WTC11 (cell line): Measurements from ENCODE around the gene ST3GAL6. TPM values are rescaled to one million over a fixed set of nuclear protein-coding genes. Genes with fewer than 3 reads are reported as not detected.

Experiments
- ATAC-seq: fragments of 200-7000 bp; cut with Tn5 transposase; 2 replicates; pipeline ENCODE4 v1.10.0; 2021; ENCODE audit warnings: mild to moderate bottlenecking, moderate library complexity
- CTCF ChIA-PET: fragments of 300-600 bp; sonication (Branson Sonifier 250); formaldehyde crosslinking; loops from one replicate; lab custom pipeline; 2021; ENCODE audit warnings: antibody characterized with exemption; lab: Charles Lee
- POLR2A ChIA-PET: fragments of 350-600 bp; sonication (Branson Sonifier 250); formaldehyde crosslinking; loops from one replicate; lab custom pipeline; 2021; ENCODE audit warnings: antibody characterized with exemption; lab: Charles Lee
- DNase-seq: peaks from one replicate; pipeline ENCODE4 v3.0.0; 2021; ENCODE audit warnings: low spot score
- H3K27ac Mint-ChIP-seq: 2 replicates; pipeline ENCODE4 v1.8.0; 2021; ENCODE audit warnings: mixed read lengths
- H3K27me3 Mint-ChIP-seq: 2 replicates; pipeline ENCODE4 v1.8.0; 2021; ENCODE audit warnings: low read depth, mild to moderate bottlenecking, moderate library complexity, mixed read lengths
- H3K36me3 Mint-ChIP-seq: 2 replicates; pipeline ENCODE4 v1.8.0; 2021; ENCODE audit warnings: mixed read lengths
- H3K4me1 Mint-ChIP-seq: 2 replicates; pipeline ENCODE4 v1.8.0; 2022; ENCODE audit warnings: mixed read lengths
- H3K4me3 Mint-ChIP-seq: 2 replicates; pipeline ENCODE4 v1.8.0; 2021; ENCODE audit warnings: mild to moderate bottlenecking, moderate library complexity, mixed read lengths
- H3K9me3 Mint-ChIP-seq: 2 replicates; pipeline ENCODE4 v1.8.0; 2021; ENCODE audit warnings: mixed read lengths
- GABPB1 ChIP-seq: sonication (generic); formaldehyde crosslinking; IDR thresholded peaks from 2 replicates; pipeline ENCODE4 v1.8.1; 2023; ENCODE audit warnings: mild to moderate bottlenecking, missing genetic modification reagents
- HMGA2 ChIP-seq: fragments of 250-450 bp; sonication (Bioruptor Pico); IDR thresholded peaks from 2 replicates; pipeline ENCODE4 v1.4.0; 2021; ENCODE audit warnings: mild to moderate bottlenecking, moderate library complexity
- PRDM15 ChIP-seq: sonication (generic); formaldehyde crosslinking; IDR thresholded peaks from 2 replicates; pipeline ENCODE4 v1.8.0; 2022; ENCODE audit warnings: missing genetic modification reagents
- ZNF512 ChIP-seq: sonication (generic); formaldehyde crosslinking; IDR thresholded peaks from 2 replicates; pipeline ENCODE4 v1.8.1; 2022; ENCODE audit warnings: missing genetic modification reagents, borderline replicate concordance
- total RNA-seq: library from RNA; stranded (reverse); gene quantifications from 3 replicates; pipeline ENCODE4 v1.2.3, GENCODE V29; 2021
- TF ChIP-seq, protein P1 (sequence below): fragments of 200-600 bp; IDR thresholded peaks from 2 replicates; pipeline ENCODE4 v1.8.0; 2022; ENCODE audit warnings: antibody characterized with exemption
- TF ChIP-seq, protein P2 (sequence below): sonication (generic); formaldehyde crosslinking; IDR thresholded peaks from 2 replicates; pipeline ENCODE4 v1.8.0; 2023; ENCODE audit warnings: missing genetic modification reagents, mild to moderate bottlenecking, borderline replicate concordance

ST3GAL6 gene
- total RNA-seq, 1 experiment from 2014 or later, result 8.1 TPM

DNA sequence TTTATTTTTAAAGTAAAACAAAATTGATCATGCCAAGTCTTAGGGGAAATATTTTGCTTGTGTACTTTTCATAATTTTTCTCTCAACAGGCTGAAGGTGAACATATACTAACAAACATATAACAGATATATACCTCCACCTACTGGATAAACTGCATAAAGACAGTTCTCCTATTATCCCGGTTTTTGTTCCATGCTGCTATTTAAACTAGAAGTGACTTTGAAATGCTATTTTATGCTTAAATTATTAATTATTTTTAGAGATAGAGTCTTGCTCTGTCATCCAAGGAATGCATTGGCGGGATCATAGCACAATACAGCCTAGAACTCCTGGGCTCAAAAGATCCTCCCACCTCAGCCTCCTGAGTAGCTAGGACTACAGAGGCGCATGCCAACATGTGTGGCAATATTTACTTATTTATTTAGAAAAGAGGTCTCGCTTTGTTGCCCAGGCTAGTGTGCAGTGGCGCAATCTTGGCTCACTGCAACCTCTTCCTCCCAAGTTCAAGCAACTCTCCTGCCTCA, 49.8 kb downstream of the ST3GAL6 start:
- Mint-ChIP-seq H3K27me3 (no peaks in the 10 kb centered on the region), H3K9me3 (no peaks in the 10 kb centered on the region), H3K36me3 (peaks cover 29% of the 10 kb centered on the region), H3K4me3 (no peak overlapping the region), H3K27ac (no peak overlapping the region), H3K4me1 (peaks cover 14% of the 10 kb centered on the region)
- ChIA-PET POLR2A (no interaction called here), CTCF (interaction anchor here (0.7 to 3.4 kb wide), 8 partner anchors 15 to 215 kb away, joined by 3 to 27 read pairs (median 5); no protein-coding TSS in a partner anchor)
- no peak for ATAC-seq
- no peak for DNase-seq
- TF ChIP-seq GABPB1 (CRISPR knock-in tag) (peak; percentile 68), ZNF512 (CRISPR knock-in tag) (no peak), HMGA2 (no peak)
- TF ChIP-seq, protein P1, sequence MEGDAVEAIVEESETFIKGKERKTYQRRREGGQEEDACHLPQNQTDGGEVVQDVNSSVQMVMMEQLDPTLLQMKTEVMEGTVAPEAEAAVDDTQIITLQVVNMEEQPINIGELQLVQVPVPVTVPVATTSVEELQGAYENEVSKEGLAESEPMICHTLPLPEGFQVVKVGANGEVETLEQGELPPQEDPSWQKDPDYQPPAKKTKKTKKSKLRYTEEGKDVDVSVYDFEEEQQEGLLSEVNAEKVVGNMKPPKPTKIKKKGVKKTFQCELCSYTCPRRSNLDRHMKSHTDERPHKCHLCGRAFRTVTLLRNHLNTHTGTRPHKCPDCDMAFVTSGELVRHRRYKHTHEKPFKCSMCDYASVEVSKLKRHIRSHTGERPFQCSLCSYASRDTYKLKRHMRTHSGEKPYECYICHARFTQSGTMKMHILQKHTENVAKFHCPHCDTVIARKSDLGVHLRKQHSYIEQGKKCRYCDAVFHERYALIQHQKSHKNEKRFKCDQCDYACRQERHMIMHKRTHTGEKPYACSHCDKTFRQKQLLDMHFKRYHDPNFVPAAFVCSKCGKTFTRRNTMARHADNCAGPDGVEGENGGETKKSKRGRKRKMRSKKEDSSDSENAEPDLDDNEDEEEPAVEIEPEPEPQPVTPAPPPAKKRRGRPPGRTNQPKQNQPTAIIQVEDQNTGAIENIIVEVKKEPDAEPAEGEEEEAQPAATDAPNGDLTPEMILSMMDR, result peak; percentile 35; the same call in 1 of the 2 replicates

- no peak for ATAC-seq
- H3K27ac Mint-ChIP-seq, result peak overlapping the region; percentile 78; the same call in 1 of the 2 replicates
- CTCF ChIA-PET, result interaction anchor here (1.1 to 3.4 kb wide), 3 partner anchors 179 to 358 kb away, joined by 4 to 27 read pairs (median 4); no protein-coding TSS in a partner anchor
Observed at GRCh38 chr3:98814817-98815420, 51.8 kb downstream of the ST3GAL6 start.

GRCh38 chr3:98817547-98818041, 54.5 kb downstream of the ST3GAL6 start:
- ATAC-seq (peak; percentile 77), DNase-seq (no peak)
- Mint-ChIP-seq H3K4me3 (no peak overlapping the region), H3K36me3 (peaks cover 29% of the 10 kb centered on the region), H3K9me3 (no peaks in the 10 kb centered on the region), H3K27ac (no peak overlapping the region; the same call in 1 of the 2 replicates), H3K27me3 (no peaks in the 10 kb centered on the region), H3K4me1 (peaks cover 14% of the 10 kb centered on the region)
- CTCF ChIA-PET, result interaction anchor here (0.5 to 2.8 kb wide), 23 partner anchors 10 to 941 kb away, joined by 3 to 75 read pairs (median 4); no protein-coding TSS in a partner anchor
- POLR2A ChIA-PET, result interaction anchor here (0.9 kb wide), 1 partner anchor 84 kb away, joined by 3 read pairs; the partner anchor contains the start of gene DCBLD2
- TF ChIP-seq, protein P1, result peak; percentile 70
- TF ChIP-seq, protein P2, sequence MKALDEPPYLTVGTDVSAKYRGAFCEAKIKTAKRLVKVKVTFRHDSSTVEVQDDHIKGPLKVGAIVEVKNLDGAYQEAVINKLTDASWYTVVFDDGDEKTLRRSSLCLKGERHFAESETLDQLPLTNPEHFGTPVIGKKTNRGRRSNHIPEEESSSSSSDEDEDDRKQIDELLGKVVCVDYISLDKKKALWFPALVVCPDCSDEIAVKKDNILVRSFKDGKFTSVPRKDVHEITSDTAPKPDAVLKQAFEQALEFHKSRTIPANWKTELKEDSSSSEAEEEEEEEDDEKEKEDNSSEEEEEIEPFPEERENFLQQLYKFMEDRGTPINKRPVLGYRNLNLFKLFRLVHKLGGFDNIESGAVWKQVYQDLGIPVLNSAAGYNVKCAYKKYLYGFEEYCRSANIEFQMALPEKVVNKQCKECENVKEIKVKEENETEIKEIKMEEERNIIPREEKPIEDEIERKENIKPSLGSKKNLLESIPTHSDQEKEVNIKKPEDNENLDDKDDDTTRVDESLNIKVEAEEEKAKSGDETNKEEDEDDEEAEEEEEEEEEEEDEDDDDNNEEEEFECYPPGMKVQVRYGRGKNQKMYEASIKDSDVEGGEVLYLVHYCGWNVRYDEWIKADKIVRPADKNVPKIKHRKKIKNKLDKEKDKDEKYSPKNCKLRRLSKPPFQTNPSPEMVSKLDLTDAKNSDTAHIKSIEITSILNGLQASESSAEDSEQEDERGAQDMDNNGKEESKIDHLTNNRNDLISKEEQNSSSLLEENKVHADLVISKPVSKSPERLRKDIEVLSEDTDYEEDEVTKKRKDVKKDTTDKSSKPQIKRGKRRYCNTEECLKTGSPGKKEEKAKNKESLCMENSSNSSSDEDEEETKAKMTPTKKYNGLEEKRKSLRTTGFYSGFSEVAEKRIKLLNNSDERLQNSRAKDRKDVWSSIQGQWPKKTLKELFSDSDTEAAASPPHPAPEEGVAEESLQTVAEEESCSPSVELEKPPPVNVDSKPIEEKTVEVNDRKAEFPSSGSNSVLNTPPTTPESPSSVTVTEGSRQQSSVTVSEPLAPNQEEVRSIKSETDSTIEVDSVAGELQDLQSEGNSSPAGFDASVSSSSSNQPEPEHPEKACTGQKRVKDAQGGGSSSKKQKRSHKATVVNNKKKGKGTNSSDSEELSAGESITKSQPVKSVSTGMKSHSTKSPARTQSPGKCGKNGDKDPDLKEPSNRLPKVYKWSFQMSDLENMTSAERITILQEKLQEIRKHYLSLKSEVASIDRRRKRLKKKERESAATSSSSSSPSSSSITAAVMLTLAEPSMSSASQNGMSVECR (CRISPR knock-in tag), result no peak

More at GRCh38 chr3:98814817-98815420, 51.8 kb downstream of the ST3GAL6 start:
- Mint-ChIP-seq H3K27me3 (no peaks in the 10 kb centered on the region), H3K4me3 (no peak overlapping the region), H3K36me3 (peaks cover 31% of the 10 kb centered on the region), H3K9me3 (no peaks in the 10 kb centered on the region), H3K4me1 (peaks cover 14% of the 10 kb centered on the region)
- POLR2A ChIA-PET, result interaction anchor here (0.8 kb wide), 1 partner anchor 221 kb away, joined by 4 read pairs; the partner anchor contains the start of gene CPOX
- no peak for TF ChIP-seq PRDM15 (CRISPR knock-in tag)
- DNase-seq, result no peak
